HepG2 (cell line): ENCODE results near the gene TGFB2. TPM values are rescaled to one million over a fixed set of nuclear protein-coding genes. Genes with fewer than 3 reads are reported as not detected.

ENCODE experiments used
- CENPX ChIP-seq: sonication (generic); formaldehyde crosslinking; IDR thresholded peaks from 2 replicates; pipeline ENCODE4 v1.9.0; 2021; ENCODE audit warnings: mild to moderate bottlenecking, missing genetic modification reagents, moderate library complexity
- E2F2 ChIP-seq: sonication (generic); formaldehyde crosslinking; IDR thresholded peaks from 2 replicates; pipeline ENCODE4 v1.4.0; 2020; ENCODE audit warnings: missing genetic modification reagents, borderline replicate concordance
- FOXP1 ChIP-seq, 2 experiments: fragments of 450-650 bp in 1 of 2; IDR thresholded peaks; 2 replicates each; pipeline ENCODE4 v1.6.1; 2017 to 2018; ENCODE audit warnings: antibody characterized with exemption in 1 of 2
- ISL2 ChIP-seq: sonication (generic); formaldehyde crosslinking; IDR thresholded peaks from 2 replicates; pipeline ENCODE4 v1.5.0; 2020; ENCODE audit warnings: missing genetic modification reagents
- NFIB ChIP-seq: sonication (generic); formaldehyde crosslinking; IDR thresholded peaks from 2 replicates; pipeline ENCODE4 v1.9.0; 2021; ENCODE audit warnings: missing genetic modification reagents, mild to moderate bottlenecking, borderline replicate concordance
- SOX13 ChIP-seq, 3 experiments: fragments of 450-650 bp in 1 of 3; sonication (generic) in 1 of 3; formaldehyde crosslinking in 1 of 3; IDR thresholded peaks in 2 of 3; conservative IDR thresholded peaks in 1 of 3; 2 replicates each; pipeline versions ENCODE4 v1.5.0 to v1.6.1; 2016 to 2020; ENCODE audit warnings: antibody characterized with exemption in 1 of 3, mild to moderate bottlenecking in 1 of 3, missing compliant biosample characterization in 1 of 3, missing genetic modification reagents in 1 of 3, moderate library complexity in 1 of 3
- SP5 ChIP-seq: IDR thresholded peaks from 2 replicates; pipeline ENCODE4 v1.6.1; 2016; ENCODE audit warnings: low read depth, borderline replicate concordance
- ZMYM3 ChIP-seq: sonication (generic); formaldehyde crosslinking; IDR thresholded peaks from 2 replicates; pipeline ENCODE4 v1.5.1; 2020; ENCODE audit warnings: mild to moderate bottlenecking, missing genetic modification reagents
- ZNF609 ChIP-seq: sonication (generic); formaldehyde crosslinking; IDR thresholded peaks from 2 replicates; pipeline ENCODE4 v1.4.0; 2020; ENCODE audit warnings: mild to moderate bottlenecking, missing genetic modification reagents, borderline replicate concordance
- polyA plus RNA-seq, 8 experiments: library from polyadenylated mRNA; depleted of rRNA in 3 of 8; stranded (reverse) in 7 of 8; unstranded in 1 of 8; fragments of >200 nt; fragmentation: Illumina TruSeq in 4 of 8; extraction: Trizol in 4 of 8; gene quantifications; 2 replicates each; pipeline versions ENCODE4 v1.2.1 to v1.2.3, GENCODE V29; 2011 to 2016; ENCODE audit warnings: low read depth in 4 of 8, missing spikeins in 1 of 8, mixed read lengths in 1 of 8; ENCODE audit not compliant: insufficient read depth in 1 of 8
- total RNA-seq, 5 experiments: library from RNA; depleted of rRNA; stranded (reverse); fragments of >200 nt; fragmentation: Illumina TruSeq; extraction: Trizol; gene quantifications; 2 replicates each; pipeline ENCODE4 v1.2.3, GENCODE V29; 2016; ENCODE audit warnings: low read depth in 1 of 5

TGFB2 gene
- total and polyA plus RNA-seq, 2 of the 13 experiments (the other 11 are each of a cell fraction or from before 2014, with no cell fraction given) = 0.07 TPM; not detected in 1

- TF ChIP-seq ZNF609 (CRISPR knock-in tag) (peak; percentile 28; the same call in 1 of the 2 replicates), ISL2 (0 out of 2 replicates have a peak, but pooled peaks have one; percentile 28), FOXP1 (IDR thresholded peaks at IDR 0.05) (no peak), FOXP1 (CRISPR knock-in tag; IDR thresholded peaks at IDR 0.05) (peak; percentile 39; the same call in 1 of the 2 replicates), NFIB (CRISPR knock-in tag) (no peak), ZMYM3 (CRISPR knock-in tag) (no peak), E2F2 (CRISPR knock-in tag) (no peak), SOX13 (IDR thresholded peaks at IDR 0.05) (0 out of 2 replicates have a peak, but pooled peaks have one; percentile 18), SOX13 (CRISPR knock-in tag; conservative IDR thresholded peaks at IDR 0.05 in 1 of 2, IDR thresholded peaks at IDR 0.05 in 1 of 2) (peak in 1 of 2 experiments; percentile 73; a peak in 2 of 4 replicates), CENPX (CRISPR knock-in tag) (no peak), SP5 (peak; percentile 75; the same call in 1 of the 2 replicates)
These were observed 63.8 kb downstream of the TGFB2 start (continued) for GRCh38 chr1:218408942-218409341.
